Measurements from ENCODE around the gene MAN2B2.

MAN2B2 gene

DNA sequence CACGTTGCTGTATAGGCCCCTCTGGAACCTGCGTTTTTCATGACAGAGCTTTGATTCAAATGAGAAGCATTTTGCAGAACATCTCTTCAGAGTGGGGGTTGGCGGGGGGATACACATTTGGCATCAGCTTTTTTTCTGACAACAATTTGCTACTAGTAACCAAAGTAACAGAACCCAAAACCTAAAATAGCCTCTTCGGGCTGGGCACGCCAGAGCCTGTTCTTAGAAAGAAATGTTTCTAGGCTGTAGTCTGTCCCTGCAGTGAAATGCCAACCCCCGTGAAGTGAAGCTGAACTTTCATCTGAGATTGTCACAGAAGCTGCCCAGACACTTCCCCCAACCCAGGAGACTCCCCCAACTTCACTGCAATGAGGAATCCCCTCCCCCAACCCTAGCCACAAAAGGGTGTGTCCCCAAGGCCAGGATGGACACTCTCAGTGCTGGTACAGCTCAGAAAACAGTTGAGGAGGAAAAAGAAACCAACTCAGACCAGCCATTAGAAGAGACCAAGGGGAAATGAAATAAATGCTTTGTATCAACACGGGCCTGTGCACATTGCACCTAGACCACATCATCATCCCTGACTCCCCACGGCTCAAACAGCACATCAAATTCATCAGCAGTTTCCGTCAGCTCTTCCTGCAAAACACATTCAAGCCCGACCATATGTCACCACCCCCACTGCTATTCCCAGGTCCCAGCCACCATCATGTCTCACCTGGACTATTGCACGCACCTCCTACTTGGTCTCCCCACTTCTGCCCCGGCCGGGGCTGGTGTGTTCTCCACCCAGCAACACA is 8.4 kb upstream of the MAN2B2 start:
- H3K4me3 ChIP-seq (ENCODE audit: low read depth, low read length), result no peak overlapping the region

DNA sequence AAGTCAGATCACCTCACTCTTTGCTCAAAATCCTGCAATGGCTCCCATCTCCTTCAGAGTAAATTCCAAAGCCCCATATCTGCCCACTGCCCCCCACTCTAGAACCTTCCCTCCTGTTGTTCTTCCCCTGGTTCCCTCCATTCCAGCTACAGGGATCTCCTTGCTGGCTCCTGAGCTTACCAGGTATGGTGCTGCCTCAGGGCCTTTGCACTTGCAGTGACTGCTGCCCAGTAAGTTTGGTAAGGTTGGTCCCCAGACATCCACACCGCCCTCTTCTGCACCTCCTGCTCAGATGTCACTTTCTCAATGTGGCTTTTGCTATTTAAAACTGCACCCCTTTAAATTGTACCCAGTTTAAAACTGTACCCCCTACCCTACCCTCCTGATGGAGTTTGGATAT is 7.8 kb upstream of the MAN2B2 start:
- H3K4me3 ChIP-seq (ENCODE audit: low read depth, low read length), result no peak overlapping the region

DNA sequence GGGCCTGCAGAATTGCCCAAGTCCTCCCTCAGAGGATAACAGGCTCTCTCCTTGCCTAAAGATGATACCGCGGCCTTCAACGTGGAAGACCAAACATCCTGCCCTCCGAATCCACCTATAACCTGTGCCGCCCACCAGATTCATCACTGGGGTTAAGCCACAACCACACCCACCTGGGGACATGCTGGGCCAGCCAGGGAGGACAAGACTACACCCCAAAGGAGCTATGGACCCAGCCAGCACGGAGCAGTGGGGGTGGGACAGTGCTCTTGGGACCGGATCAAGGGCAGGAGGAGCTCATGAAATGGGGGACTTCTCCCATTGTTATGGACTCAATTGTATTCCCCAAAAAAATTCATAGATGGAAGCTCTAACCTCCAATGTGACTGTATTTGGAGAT is 6.8 kb upstream of the MAN2B2 start:
- H3K4me3 ChIP-seq (ENCODE audit: low read depth, low read length), result no peak overlapping the region

DNA sequence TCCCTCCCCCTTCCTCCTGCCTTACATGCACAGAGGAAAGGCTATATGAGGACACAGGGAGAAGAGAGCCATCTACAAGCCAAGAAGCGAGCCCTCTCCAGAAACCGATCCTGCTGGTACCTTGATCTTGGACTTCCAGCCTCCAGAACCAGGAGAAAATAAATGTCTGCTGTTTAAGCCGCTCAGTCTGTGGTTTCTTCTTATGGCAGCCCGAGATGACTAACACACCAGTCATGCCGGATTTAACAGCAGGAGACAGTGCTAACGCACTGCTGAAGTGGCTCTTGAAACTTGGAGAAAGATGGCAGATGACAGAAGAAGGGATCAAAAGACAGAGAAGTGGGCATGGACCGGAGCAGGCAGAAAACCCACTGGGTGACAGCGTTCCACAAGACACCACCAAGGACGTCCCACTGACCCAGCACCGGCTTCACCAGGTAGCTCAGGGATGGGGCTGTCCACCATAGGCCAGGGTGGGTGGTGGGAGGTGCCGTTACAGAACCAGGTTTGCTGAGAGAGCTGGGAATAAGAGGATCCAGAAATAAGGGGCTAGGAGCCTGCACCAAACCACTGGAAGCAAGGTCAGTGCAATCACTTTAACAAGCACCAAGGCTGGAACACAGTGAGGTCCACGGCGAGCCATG is 6.2 kb upstream of the MAN2B2 start:
- no peak overlapping the region for H3K4me3 ChIP-seq (ENCODE audit: low read depth, low read length)

DNA sequence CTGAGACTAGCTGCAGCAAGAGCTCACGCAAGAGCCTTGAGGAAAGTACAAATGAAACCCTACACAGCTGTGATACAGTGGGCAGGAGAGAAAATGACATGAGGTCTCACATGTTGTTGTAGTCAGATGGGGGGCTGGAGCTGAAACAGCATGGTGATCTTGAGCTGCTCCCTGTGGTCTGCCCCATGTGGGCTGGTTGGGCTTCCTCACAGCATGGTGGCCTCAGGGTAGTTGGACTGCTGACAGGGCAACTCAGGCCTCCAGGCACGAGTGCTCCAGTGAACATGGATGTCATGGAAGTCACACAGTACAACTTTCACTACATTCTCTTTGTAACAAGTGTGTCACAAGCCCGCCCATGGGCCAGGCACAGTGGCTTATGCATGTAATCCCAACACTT is 3.4 kb upstream of the MAN2B2 start:
- no peak overlapping the region for H3K4me3 ChIP-seq (ENCODE audit: low read depth, low read length)

DNA sequence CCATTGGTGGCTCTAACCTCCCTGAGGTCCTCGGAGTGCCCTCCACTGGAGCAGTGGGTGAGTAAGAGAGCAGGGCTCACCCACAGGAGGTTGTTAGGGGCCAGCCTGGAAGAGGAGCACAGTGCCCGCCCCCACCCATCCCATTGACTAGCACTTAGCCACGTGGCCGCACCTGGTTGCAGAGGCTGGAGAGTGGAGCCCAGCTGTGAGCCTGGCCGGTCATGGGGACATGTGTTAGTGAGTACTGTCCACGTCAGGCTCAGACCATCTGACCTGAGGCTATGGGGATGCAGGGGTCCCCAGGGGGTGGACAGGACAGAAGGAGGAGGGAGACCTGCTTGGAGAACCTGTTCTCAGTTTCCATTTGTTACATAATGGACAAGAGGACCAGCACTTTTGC is 1.4 kb upstream of the MAN2B2 start:
- no peak overlapping the region for H3K4me3 ChIP-seq (ENCODE audit: low read depth, low read length)

DNA sequence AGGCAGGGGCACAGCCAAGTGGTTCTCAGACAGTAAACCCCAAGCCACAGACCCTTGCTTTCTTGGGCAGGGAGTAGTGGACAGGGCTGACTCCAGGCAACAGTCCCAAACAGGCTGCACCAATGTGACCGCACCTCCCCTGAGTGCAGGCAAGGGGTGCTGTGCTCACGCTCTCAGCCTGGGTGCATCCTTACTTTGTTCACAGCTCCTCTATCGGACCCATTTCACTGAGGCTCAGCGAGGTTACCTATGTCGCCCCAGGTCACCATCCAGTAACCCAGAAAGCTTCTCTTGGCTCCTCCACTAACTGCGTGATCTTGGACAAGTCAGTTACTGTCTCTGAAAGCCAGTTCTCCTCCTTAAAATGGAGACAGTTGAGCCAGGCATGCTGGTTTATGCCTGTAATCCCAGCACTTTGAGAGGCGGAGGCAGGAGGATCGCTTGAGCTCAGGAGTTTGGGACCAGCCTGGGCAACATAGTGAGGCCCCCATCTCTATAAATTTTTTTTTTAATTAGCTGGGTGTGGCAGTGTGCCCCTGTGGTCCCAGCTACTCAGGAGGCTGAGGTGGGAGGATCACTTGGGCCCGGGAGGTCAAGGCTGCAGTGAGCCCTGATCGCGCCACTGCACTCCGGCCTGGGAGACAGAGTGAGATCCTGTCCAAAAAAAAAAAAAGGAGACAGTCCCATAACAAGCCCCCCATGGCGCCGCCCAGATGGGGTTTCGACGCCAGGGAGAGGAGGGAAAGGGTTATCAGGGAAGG is 823 bp upstream of the MAN2B2 start:
- peak overlapping the region; percentile 42 for H3K4me3 ChIP-seq (ENCODE audit: low read depth, low read length)

DNA sequence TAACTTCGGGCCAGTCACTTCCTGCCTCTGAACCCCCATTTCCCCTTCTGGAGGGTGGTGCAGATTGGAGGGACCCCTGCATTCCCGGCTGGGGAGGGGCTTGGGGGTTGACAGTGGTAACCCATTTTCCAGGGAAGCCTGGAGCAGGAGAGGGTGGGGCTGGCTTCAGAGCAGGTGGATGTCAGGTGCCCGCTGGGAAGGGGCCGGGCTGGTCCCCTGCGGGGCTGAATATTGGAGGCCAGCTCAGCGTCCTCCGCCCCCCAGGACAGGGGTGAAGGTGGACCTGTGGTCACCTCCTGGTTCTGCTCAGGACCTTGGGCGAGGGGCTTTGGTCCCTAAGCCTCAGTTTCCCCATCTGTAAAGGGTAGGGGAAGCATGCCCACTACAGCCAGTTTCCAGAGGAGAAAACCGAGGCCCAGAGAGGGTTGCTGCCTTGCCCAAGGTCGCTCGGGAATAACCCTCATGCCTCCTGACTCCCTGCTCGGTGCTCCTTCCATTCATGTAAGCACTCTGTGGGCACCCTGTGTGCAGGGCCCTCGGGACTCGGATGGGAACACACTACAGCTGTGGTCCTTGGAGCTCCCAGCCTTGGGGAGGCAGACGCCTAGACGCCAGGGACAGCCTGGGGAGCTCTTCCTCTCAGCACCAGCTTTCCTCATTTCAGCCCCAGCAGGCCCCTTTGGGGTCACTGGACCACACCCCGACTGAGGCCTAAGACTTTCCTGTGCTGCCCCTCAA is 683 bp downstream of the MAN2B2 start:
- H3K4me3 ChIP-seq (ENCODE audit: low read depth, low read length), result peak overlapping the region; percentile 67

DNA sequence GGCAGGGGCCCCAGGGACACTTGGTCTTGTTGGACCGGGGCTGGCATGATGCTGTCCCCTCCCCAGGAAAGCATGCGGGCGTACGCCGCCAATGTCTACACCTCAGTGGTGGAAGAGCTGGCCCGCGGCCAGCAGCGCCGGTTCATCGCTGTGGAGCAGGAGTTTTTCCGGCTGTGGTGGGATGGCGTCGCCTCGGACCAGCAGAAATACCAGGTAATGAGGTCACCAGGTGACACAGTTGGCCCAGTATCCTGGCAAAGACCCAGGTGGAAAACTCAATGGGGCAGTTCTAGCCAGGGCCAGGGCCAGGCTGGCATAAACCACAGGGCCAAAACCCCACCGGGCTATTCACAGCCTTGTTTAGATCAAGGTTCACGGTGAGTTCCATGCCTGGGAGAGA is 1.5 kb downstream of the MAN2B2 start:
- H3K4me3 ChIP-seq (ENCODE audit: low read depth, low read length), result no peak overlapping the region

DNA sequence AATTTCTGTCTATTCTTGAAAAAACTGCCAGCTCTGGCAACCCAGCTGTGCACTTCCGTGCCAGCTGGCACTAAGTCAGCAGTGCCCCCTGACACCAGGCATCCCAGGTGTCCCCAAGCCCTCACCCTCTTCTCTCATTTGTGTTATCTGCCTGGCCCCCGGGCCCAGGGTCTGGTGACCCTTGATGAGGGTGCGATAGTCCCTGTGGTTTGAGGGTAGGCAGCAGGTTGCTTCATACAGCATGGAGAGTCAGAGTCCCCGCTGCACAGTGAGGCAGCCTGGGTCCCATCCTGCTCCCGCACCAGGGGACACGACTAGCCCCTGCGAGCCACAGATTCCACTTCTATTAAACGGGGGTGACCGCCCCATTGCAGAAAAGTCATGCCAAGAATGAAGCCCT is 1.9 kb downstream of the MAN2B2 start:
- H3K4me3 ChIP-seq (ENCODE audit: low read depth, low read length), result no peak overlapping the region

DNA sequence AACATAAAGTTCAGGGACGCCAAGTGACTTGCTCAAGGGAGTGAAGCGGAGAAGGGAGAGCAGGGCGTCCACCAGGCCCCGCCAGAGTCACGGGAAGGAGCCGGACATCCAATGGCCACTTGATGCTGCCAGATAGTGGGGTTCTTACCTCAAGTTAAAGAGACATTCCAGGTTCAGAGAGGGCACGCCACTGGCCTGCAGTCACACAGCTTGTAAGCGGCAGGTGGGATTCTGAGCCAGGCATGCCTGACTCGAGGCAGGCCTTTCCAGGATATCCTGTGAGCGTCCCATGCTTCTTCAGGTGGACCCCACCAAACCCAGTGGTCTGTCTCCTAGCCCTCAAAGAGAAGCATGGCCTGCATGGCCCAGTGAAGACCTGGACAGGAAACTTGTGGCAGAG is 2.4 kb downstream of the MAN2B2 start:
- no peak overlapping the region for H3K4me3 ChIP-seq (ENCODE audit: low read depth, low read length)

DNA sequence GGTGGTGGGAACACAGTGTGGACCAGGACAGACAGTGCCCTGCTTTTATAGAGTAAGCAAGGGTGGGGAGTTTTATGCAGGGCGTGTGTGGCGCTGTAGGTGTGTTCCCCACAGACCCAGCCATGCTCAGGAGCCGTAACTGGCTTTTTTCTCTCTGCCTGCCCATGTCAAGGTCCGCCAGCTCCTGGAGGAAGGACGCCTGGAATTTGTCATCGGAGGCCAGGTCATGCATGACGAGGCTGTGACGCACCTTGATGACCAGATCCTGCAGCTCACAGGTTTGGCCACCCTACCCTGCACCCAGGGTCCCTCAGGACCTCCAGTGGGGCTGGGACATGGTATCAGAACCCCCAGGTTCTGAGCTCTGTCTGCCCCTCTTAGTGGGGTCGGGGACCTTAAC is 3.2 kb downstream of the MAN2B2 start:
- H3K4me3 ChIP-seq (ENCODE audit: low read depth, low read length), result no peak overlapping the region

DNA sequence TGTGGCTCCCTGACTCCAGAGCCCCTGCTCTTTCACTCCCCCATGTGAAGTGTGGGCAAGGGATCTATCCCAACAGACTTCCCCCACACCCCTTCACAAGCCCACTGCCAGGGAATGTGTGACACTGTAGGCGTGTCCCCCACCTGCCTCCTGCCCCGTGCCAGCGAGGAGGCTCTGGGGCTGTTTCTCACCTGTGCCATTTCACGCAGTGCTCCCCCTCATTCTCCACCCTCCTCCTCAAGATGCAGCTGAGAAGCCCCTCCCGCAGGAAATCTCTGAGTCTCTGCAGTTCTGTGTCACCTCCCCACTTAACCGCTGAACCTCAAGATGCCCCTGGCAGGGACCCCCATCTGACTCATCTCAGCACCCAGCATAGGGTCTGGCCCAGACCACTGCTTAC is 5.4 kb downstream of the MAN2B2 start:
- H3K4me3 ChIP-seq (ENCODE audit: low read depth, low read length), result no peak overlapping the region

DNA sequence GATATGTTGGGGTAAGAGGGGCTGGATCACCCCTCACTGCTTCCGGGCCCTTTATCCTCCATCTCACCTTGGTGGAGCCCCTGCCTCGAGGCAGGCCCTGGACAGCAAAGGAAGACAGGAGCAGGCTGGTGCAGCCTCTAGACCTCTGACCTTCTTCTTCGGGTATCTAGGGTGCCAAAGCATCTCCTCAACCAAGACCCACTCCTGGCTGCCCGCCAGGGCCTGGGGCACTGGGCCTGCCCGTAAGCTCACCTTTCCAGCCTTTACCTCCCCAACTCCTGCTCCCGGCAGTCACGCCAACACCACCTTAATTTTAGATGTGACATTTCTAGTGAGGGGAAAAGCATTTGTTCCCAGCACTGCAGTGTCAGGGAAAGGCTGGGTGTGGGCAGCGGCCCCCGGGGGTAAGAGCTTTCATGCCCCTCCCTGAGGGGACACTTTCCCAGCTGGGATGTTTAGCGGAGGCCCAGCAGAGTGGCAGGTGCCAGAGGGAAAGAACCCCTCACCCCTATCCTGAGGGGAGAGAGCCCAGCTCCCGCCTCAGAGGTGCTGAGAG is 6.7 kb downstream of the MAN2B2 start:
- H3K4me3 ChIP-seq (ENCODE audit: low read depth, low read length), result no peak overlapping the region

DNA sequence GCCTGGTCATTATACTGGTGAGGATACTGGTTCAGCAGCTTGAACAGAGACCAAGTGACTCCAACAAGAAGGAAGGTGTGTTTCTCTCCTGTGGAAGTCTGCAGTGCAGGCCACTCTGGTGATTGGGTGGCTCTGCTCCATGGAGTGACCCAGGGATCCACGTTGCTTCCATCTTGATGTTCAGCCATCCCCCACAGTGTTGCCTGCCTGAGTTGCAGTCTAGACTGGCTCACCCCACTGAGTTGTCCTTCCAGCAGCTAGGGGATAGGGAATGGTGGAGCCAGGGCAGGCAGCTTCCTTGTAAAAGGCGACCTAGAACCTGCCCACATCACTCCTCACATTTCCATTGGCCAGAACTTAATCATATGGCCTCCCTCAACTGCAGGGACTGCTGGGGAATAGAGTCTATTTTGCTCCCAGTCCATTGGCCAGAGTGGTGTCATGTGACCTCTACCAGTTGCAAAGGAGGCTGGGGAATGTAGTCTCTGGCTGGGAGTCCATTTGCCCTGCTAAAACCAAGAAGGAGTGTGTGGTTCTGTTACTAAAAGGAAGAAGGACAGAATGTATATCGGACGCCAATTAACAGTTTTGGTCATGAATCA is 8.0 kb downstream of the MAN2B2 start:
- no peak overlapping the region for H3K4me3 ChIP-seq (ENCODE audit: low read depth, low read length)

DNA sequence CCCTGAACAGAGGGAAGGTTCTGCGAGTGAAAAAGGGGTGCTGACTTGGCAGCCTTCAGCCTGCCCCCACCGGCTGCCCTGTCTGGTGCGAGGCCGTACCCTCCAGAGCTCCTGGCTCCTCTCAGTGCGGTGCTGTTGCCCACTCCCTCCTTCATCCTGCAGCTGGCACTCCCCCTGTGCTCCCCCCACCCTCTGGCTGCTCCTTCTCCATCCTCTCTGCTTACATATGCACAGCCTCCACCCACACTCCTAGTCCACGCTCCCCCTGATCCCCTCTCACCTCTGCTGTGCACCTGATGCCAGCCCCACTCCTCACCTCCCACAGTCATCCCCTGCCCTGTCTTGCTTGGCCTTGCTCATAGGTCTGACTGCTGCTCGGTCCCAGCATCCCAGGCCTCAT is 9.9 kb downstream of the MAN2B2 start:
- H3K4me3 ChIP-seq (ENCODE audit: low read depth, low read length), result no peak overlapping the region

DNA sequence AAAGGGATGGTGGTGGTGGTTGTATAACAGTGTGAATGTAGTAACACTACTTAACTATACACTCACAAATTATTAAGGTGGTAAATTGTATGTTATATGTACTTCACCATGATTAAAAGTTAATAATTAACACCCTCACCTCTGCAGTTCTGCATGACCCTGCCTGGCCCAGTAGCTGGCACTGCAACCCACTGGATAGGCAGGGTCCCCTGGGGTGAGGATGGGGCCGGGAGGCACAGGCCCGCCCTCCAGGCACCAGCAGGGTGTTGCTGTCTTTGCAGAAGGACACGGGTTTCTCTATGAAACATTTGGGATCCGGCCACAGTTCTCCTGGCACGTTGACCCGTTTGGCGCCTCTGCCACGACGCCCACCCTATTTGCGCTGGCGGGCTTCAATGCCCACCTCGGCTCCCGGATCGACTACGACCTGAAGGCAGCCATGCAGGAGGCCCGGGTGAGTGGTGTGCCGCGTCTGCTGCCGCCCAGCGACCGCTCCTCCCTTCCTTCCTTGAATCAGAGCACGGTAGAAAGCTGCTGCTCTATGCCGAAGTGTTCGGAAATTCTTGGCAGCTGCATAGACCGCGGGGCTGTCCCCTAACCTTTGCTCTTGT is 11.8 kb downstream of the MAN2B2 start:
- no peak overlapping the region for H3K4me3 ChIP-seq (ENCODE audit: low read depth, low read length)

DNA sequence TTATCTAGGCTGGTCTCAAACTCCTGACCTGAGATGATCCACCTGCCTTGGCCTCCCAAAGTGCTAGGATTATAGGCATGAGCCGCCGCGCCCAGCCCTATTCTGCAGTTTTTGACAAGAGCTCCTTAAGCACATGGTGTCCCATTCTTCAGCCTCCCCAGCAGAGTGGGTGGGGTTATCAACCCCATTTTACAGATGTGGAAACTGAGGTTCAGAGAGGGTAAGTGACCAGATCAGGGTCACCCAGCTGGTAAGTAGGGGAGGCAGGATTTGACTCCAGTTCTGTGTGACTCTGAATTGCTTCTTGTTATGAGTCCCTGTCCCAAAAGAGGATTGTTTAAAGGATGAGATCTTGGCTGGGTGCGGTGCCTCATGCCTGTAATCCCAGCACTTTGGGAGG is 14.5 kb downstream of the MAN2B2 start:
- H3K4me3 ChIP-seq (ENCODE audit: low read depth, low read length), result no peak overlapping the region

DNA sequence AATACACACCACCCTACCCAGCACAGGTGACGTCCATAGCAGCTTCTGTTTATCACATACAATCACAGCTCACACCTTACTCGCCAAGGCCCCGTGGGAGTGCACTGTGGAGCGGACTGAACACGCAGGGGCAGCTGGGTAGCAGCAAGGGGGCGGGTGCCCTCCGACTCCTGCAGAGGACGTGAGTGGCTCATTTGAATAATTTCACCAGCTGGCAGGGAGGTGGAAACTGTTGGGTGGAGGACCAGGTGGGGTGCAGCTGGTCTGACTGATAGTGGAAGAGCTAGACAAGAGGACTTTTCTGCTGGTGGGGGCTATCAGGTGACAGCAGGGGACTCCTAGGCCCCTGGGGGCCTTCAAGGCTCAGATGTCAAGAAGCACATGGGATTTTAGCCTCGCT is 16.3 kb downstream of the MAN2B2 start:
- no peak overlapping the region for H3K4me3 ChIP-seq (ENCODE audit: low read depth, low read length)

DNA sequence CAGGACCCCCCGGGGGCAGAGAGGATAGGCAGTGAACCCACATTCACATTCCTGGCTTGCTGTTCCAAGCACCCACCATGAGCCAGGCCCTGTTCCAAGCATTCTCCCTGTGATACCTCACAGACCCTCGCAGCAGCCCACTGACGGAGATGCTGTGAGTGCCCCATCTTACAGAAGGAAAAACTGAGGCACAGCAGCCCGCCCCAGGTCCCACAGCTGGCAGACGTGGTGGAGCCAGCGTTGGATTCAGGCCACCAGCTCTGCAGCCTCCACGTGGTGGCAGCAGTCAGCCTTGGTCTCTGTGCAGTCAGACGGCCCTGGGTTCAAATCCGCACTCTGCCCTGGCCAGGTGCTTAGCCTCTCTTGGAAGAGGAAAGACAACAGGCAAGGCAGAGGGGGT is 16.8 kb downstream of the MAN2B2 start:
- H3K4me3 ChIP-seq (ENCODE audit: low read depth, low read length), result no peak overlapping the region
